IPS DF 6.9 (cell line): Measurements from ENCODE around the gene LCE1B.

Experiments used
- DNase-seq: peaks from one replicate; pipeline ENCODE4 v3.0.0-alpha.2; 2013; ENCODE audit warnings: low read depth, low spot score
- H3K27ac ChIP-seq: one replicate; pipeline ENCODE4 v1.5.1; 2013; ENCODE audit warnings: low read length, control low read depth
- H3K27me3 ChIP-seq: 2 replicates; pipeline ENCODE4 v1.6.1; 2013; ENCODE audit warnings: mild to moderate bottlenecking, low read length; ENCODE audit not compliant: control insufficient read depth, insufficient read depth
- H3K36me3 ChIP-seq: 2 replicates; pipeline ENCODE4 v1.6.1; 2013; ENCODE audit warnings: low read length; ENCODE audit not compliant: control insufficient read depth, insufficient read depth
- H3K4me1 ChIP-seq: 2 replicates; pipeline ENCODE4 v1.6.1; 2013; ENCODE audit warnings: low read length; ENCODE audit not compliant: control insufficient read depth, insufficient read depth
- H3K4me3 ChIP-seq: 2 replicates; pipeline ENCODE4 v1.5.1; 2013; ENCODE audit warnings: mild to moderate bottlenecking, low read length
- H3K9me3 ChIP-seq: 2 replicates; pipeline ENCODE4 v1.6.1; 2013; ENCODE audit warnings: low read length, inconsistent platforms; ENCODE audit not compliant: control insufficient read depth, insufficient read depth
- WGBS: extraction: QIAGEN DNeasy Blood & Tissue Kit; methylation state at CpG from one replicate; pipeline ENCODE4 v1.1.7; 2013; ENCODE audit warnings: mixed read lengths, missing lambda C conversion rate; ENCODE audit not compliant: insufficient read length, insufficient coverage; 5-methylcytosine and 5-hydroxymethylcytosine counted together

Gene LCE1B

DNA sequence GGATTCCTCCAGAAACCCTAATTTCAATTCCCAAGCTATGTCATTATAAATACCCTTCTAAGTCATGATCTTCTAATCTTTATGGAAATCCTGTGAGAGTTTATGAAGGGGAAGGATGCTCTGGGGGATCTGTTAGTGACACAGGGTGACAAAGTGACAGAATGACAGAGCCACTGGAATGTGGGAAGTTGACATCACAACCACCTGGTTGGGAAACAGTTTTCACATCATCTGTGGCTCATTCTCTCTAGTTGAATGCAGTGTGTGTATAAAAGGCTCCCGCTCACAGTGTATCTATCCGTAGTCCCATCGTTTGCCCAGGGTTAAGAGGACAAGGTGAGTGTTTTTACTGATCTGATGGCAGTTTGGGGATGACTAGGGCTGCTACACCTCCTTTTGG, 47.9 kb downstream of the LCE1B start, which contains the start of gene LCE7A:
LCE7A (plus strand) TSS at position 301 of the 400 bp plus-strand sequence. CDS start 702 bp downstream, outside the sequence.
- Histone ChIP-seq H3K9me3 (peaks cover 7% of the 10 kb centered on the region), H3K27me3 (no peaks in the 10 kb centered on the region), H3K4me3 (no peak within 1 kb of the TSS), H3K36me3 (no peaks in the 10 kb centered on the region), H3K27ac (no peak within 1 kb of the TSS), H3K4me1 (no peaks in the 10 kb centered on the region; the same call in 1 of the 2 replicates)
- DNase-seq, result no peak
- no CpG with 5 or more reads among the region's 3 CpGs for WGBS

DNA sequence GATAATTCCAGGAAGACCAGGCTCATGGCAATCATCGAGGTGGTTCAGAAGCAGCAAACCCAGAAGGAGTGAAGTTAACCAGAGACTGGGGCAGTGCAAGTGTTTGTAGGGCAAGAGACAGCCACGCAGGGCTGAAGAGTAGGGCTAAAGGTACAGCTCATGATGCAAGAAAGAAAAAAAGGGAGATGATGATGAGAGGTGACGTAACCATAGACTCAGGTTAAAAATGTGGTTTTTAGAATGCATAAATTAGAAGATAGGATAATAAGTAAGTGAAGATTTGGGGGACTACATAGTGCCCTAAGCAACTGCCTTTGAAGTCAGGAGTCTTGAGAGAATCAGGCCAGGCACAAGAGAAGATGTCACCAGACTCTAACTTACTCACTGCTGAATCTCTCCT, 48.4 kb downstream of the LCE1B start:
- Histone ChIP-seq H3K4me1 (no peaks in the 10 kb centered on the region; the same call in 1 of the 2 replicates), H3K27ac (no peak overlapping the region), H3K4me3 (no peak overlapping the region), H3K36me3 (no peaks in the 10 kb centered on the region), H3K9me3 (peaks cover 6% of the 10 kb centered on the region), H3K27me3 (no peaks in the 10 kb centered on the region)
- 100% methylated on average over 1 of the region's 3 CpGs for WGBS
- no peak for DNase-seq

DNA sequence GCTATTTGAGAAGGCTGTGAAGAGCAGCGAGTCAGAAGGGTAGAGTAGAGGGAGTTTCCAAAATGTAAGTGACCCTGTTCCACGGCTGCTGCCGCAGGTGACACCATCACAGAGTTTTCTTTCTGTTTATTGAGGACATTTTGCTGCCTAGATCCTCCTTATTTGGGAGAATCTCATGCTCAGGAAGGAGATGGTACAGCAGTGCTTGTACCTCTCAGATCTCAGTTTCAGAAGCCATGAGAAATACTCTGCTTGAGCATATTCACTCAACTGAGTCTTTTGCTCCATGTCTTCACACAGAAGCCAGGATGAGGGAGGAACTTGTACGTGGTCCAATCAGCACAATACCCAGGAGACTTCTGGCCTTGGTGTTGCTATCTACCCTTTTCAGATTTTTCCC, 49.6 kb downstream of the LCE1B start:
- Histone ChIP-seq H3K4me3 (no peak overlapping the region), H3K36me3 (no peaks in the 10 kb centered on the region), H3K27me3 (no peaks in the 10 kb centered on the region), H3K27ac (no peak overlapping the region), H3K9me3 (peaks cover 6% of the 10 kb centered on the region), H3K4me1 (no peaks in the 10 kb centered on the region; the same call in 1 of the 2 replicates)
- WGBS, result no CpG with 5 or more reads among the region's 4 CpGs
- DNase-seq, result no peak
